Lower leg skin (tissue), 3 donors: ENCODE data around the gene ATP13A2.

ENCODE experiments used
- POLR2A ChIP-seq, 2 donors: fragments of 450-650 bp; IDR thresholded peaks; one replicate each; pipeline ENCODE4 v1.6.1; 2016 to 2017; ENCODE audit warnings: antibody characterized with exemption in 2 of 2, mild to moderate bottlenecking in 1 of 2, moderate library complexity in 1 of 2
- TF ChIP-seq, protein P1 (sequence below), 3 donors: fragments of 450-650 bp; IDR thresholded peaks; one replicate each; pipeline ENCODE4 v1.5.1; 2016; ENCODE audit warnings: antibody characterized with exemption in 3 of 3, mild to moderate bottlenecking in 3 of 3, moderate library complexity in 2 of 3

DNA sequence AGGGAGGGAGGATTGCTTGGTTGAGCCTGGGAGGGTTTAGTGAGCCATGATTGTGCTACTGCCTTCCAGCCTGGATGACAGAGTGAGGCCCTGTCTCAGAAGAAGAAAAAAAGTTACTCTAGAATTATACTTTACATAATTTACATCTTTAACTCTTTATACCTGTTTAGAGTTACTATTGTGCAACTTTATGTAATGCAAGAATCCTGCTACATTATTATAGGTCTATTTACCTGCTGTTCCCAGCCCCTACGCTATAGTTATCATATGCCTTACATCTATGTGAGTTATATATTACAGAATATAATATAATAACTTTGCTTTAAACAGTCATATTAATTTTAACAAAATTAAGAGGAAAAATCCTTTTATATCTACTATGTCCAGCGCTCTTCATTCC is 27.8 kb upstream of the ATP13A2 start:
- TF ChIP-seq, protein P1, sequence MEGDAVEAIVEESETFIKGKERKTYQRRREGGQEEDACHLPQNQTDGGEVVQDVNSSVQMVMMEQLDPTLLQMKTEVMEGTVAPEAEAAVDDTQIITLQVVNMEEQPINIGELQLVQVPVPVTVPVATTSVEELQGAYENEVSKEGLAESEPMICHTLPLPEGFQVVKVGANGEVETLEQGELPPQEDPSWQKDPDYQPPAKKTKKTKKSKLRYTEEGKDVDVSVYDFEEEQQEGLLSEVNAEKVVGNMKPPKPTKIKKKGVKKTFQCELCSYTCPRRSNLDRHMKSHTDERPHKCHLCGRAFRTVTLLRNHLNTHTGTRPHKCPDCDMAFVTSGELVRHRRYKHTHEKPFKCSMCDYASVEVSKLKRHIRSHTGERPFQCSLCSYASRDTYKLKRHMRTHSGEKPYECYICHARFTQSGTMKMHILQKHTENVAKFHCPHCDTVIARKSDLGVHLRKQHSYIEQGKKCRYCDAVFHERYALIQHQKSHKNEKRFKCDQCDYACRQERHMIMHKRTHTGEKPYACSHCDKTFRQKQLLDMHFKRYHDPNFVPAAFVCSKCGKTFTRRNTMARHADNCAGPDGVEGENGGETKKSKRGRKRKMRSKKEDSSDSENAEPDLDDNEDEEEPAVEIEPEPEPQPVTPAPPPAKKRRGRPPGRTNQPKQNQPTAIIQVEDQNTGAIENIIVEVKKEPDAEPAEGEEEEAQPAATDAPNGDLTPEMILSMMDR (IDR thresholded peaks at IDR 0.05) = no peak
- no peak for TF ChIP-seq POLR2A (IDR thresholded peaks at IDR 0.05)
